Tibial artery (tissue), 4 donors: Measurements from ENCODE around the gene CRYM.
A peak's percentile ranks its signal among the peaks of the same experiment; 100 is the strongest.
"Not testable (repeated sequence)": the region's sequence is repeated elsewhere in the genome, so short reads cannot be mapped to it uniquely, and the experiment has no call there.

Experiments used
- DNase-seq, 2 donors: peaks; one replicate each; pipeline ENCODE4 v3.0.0-alpha.2; 2019
- H3K27ac ChIP-seq, 2 donors: fragments of 200-600 bp; sonication (generic) in 1 of 2; 1 replicate in 1 of 2; 2 replicates in 1 of 2; pipeline ENCODE4 v1.5.1; 2018 to 2019; ENCODE audit warnings: mild to moderate bottlenecking in 1 of 2
- H3K27me3 ChIP-seq, 2 donors: fragments of 200-600 bp; sonication (generic) in 1 of 2; one replicate each; pipeline versions ENCODE4 v1.5.1 to v1.6.0; 2016 to 2019
- H3K36me3 ChIP-seq, 3 donors: fragments of 200-600 bp; sonication (generic) in 2 of 3; one replicate each; pipeline ENCODE4 v1.5.1; 2016 to 2019; ENCODE audit warnings: mild to moderate bottlenecking in 2 of 3
- H3K4me1 ChIP-seq, 4 donors: fragments of 200-600 bp; sonication (generic) in 2 of 4; 1 replicate in 3 of 4; 2 replicates in 1 of 4; pipeline ENCODE4 v1.5.1; 2016 to 2019
- H3K4me3 ChIP-seq, 2 donors: fragments of 200-600 bp; sonication (generic) in 1 of 2; 1 replicate in 1 of 2; 2 replicates in 1 of 2; pipeline ENCODE4 v1.5.1; 2018 to 2019; ENCODE audit warnings: mild to moderate bottlenecking in 2 of 2
- H3K9me3 ChIP-seq, 3 donors: fragments of 200-600 bp; sonication (generic) in 1 of 3; one replicate each; pipeline ENCODE4 v1.5.1; 2016 to 2019
- CTCF ChIP-seq, 2 experiments: fragments of 200-600 bp in 1 of 2; fragments of 450-650 bp in 1 of 2; IDR thresholded peaks; one replicate each; pipeline ENCODE4 v1.5.1; 2017 to 2019; ENCODE audit warnings: antibody characterized with exemption in 2 of 2, mild to moderate bottlenecking in 1 of 2, moderate library complexity in 1 of 2
- intact Hi-C: fragments of 100-400 bp; cut with DNase I; formaldehyde crosslinking; loops from one replicate; pipeline ENCODE4 v1.15.0; 2023; ENCODE audit warnings: low total_unique reads

CRYM gene

GRCh38 chr16:21314339-21314738 lies 36.2 kb upstream of the CRYM start:
- no peak for DNase-seq
- Histone ChIP-seq H3K27me3 (no peaks in the 10 kb centered on the region), H3K9me3 (no peaks in the 10 kb centered on the region), H3K27ac (no peak overlapping the region), H3K4me1 (no peaks in the 10 kb centered on the region), H3K36me3 (no peaks in the 10 kb centered on the region), H3K4me3 (no peak overlapping the region)
- intact Hi-C loops: no loop called here
- TF ChIP-seq CTCF (IDR thresholded peaks at IDR 0.05): no peak

GRCh38 chr16:21312863-21313372 lies 34.8 kb upstream of the CRYM start:
- H3K36me3 ChIP-seq, H3K9me3 ChIP-seq, H3K27ac ChIP-seq, DNase-seq, H3K4me3 ChIP-seq, H3K27me3 ChIP-seq, H3K4me1 ChIP-seq, intact Hi-C loops: not testable (repeated sequence)

DNA sequence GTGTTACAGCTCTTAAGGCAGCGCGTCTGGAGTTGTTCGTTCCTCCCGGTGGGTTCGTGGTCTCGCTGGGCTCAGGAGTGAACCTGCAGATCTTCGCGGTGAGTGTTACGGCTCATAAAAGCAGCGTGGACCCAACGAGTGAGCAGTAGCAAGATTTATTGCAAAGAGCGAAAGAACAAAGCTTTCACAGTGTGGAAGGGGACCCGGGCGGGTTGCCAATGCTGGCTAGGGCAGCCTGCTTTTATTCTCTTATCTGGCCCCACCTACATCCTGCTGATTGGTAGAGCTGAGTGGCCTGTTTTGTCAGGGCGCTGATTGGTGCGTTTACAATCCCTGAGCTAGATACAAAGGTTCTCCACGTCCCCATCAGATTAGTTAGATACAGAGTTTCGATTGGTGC lies 34.0 kb upstream of the CRYM start:
- H3K4me3 ChIP-seq, H3K9me3 ChIP-seq, H3K27me3 ChIP-seq, H3K4me1 ChIP-seq, intact Hi-C loops, DNase-seq, H3K27ac ChIP-seq, H3K36me3 ChIP-seq: not testable (repeated sequence)

GRCh38 chr16:21306712-21307111 lies 28.6 kb upstream of the CRYM start:
- H3K9me3 ChIP-seq, H3K27me3 ChIP-seq, DNase-seq, intact Hi-C loops, H3K4me3 ChIP-seq, H3K4me1 ChIP-seq, H3K27ac ChIP-seq, H3K36me3 ChIP-seq: not testable (repeated sequence)

DNA sequence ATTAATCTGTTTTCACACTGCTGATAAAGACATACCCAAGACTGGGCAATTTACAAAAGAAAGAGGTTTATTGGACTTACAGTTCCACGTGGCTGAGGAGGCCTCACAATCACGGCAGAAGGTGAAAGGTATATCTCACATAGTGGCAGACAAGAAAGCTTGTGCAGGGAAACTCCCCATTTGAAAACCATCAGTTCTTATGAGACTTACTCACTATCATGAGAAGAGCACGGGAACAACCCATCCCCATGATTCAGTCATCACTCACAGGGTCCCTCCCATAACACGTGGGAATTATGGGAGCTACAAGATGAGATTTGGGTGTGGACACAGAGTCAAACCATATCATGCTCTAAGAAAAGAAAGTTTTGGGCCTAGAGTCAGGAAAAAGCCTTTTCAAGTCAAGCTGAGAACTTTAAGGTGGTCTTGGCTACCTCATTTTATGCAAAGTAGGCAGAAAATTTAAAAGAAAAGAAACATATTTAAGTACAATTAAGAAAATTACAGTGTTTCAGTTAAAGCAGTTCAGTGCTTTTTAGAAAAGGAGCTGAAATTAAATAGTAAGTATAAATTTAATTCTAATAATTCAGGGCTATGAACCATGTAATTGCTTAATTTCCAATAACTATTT lies 24.9 kb upstream of the CRYM start:
- no peak for TF ChIP-seq CTCF (IDR thresholded peaks at IDR 0.05)
- no peaks in the 10 kb centered on the region for H3K9me3 ChIP-seq
- H3K27ac ChIP-seq: no peak overlapping the region
- no peak overlapping the region for H3K4me3 ChIP-seq
- no peaks in the 10 kb centered on the region for H3K36me3 ChIP-seq
- peak in 1 of 2 donors; percentile 40 for DNase-seq
- H3K4me1 ChIP-seq: peaks cover 0 to 9% (median 8%) of the 10 kb centered on the region in 4 donors
- H3K27me3 ChIP-seq: no peaks in the 10 kb centered on the region
- intact Hi-C loops: loop anchor here (5.0 kb wide), 2 partner anchors 146 to 219 kb away; partner anchors contain the start of gene LDAF1

DNA sequence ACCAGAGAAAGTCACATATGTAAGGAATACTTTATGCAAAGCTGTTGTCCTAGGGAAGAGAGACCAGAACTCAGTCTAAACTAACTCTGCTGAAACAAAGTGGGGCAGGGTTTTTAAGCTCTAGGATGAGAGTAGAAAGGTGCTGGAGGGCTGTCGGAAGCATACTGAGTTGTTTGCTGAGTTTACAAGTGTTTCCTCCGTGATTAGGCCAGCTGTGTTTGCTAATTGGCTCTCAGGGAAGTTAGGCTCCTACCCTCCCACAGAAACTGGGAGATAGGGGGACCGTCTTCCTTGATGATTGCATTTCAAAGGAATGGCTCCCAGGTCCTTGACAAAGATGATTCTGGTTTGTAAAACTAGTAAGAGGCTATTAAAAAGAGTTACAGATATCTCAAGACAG lies 24.4 kb upstream of the CRYM start:
- no peak for TF ChIP-seq CTCF (IDR thresholded peaks at IDR 0.05)
- peaks cover 0 to 2% of the 10 kb centered on the region in 2 donors for H3K27me3 ChIP-seq
- no peaks in the 10 kb centered on the region for H3K9me3 ChIP-seq
- H3K4me3 ChIP-seq: peak overlapping the region in 1 of 2 donors; percentile 89
- H3K27ac ChIP-seq: no peak overlapping the region
- intact Hi-C loops: loop anchor here (5.0 kb wide), 2 partner anchors 145 to 220 kb away; partner anchors contain the start of gene LDAF1
- H3K36me3 ChIP-seq: no peaks in the 10 kb centered on the region
- no peak for DNase-seq
- H3K4me1 ChIP-seq: peaks cover 0 to 9% (median 8%) of the 10 kb centered on the region in 4 donors

- intact Hi-C loops: loop anchor here (2.0 to 5.0 kb wide), 3 partner anchors 113 to 220 kb away; partner anchors contain the start of gene LDAF1
- Histone ChIP-seq H3K27me3 (peaks cover 0 to 3% of the 10 kb centered on the region in 2 donors), H3K9me3 (no peaks in the 10 kb centered on the region), H3K4me1 (peaks cover 0 to 9% (median 8%) of the 10 kb centered on the region in 4 donors), H3K4me3 (peak overlapping the region; percentile 57 to 89), H3K27ac (peak overlapping the region; percentile 70 to 83), H3K36me3 (no peaks in the 10 kb centered on the region)
- TF ChIP-seq CTCF (IDR thresholded peaks at IDR 0.05): no peak
- no peak for DNase-seq
Measured at GRCh38 chr16:21301895-21302291, 23.8 kb upstream of the CRYM start.
